GM19468 (cell line): Measurements from ENCODE around the gene NPIPB8.
"Not testable (repeated sequence)": the region's sequence is repeated elsewhere in the genome, so short reads cannot be mapped to it uniquely, and the experiment has no call there.

Source experiments
- ATAC-seq: cut with Tn5 transposase; IDR thresholded peaks from one replicate; pipeline ENCODE4 v1.9.1; 2021; ENCODE audit warnings: mild to moderate bottlenecking, moderate library complexity, moderate number of reproducible peaks; ENCODE audit not compliant: unreplicated experiment; ENCODE audit errors: extremely low read depth

The NPIPB8 gene

GRCh38 chr16:28637765-28638164, at the start of gene NPIPB8:
TSS of gene NPIPB8 (plus strand) at chr16:28638065. CDS start at chr16:28638361, 296 bp downstream.
- not testable (repeated sequence) for ATAC-seq

- no peak for ATAC-seq
Observed at GRCh38 chr16:28589069-28589468, 48.8 kb upstream of the NPIPB8 start.

- ATAC-seq, result no peak
Observed at GRCh38 chr16:28589930-28590329, 47.9 kb upstream of the NPIPB8 start.

DNA sequence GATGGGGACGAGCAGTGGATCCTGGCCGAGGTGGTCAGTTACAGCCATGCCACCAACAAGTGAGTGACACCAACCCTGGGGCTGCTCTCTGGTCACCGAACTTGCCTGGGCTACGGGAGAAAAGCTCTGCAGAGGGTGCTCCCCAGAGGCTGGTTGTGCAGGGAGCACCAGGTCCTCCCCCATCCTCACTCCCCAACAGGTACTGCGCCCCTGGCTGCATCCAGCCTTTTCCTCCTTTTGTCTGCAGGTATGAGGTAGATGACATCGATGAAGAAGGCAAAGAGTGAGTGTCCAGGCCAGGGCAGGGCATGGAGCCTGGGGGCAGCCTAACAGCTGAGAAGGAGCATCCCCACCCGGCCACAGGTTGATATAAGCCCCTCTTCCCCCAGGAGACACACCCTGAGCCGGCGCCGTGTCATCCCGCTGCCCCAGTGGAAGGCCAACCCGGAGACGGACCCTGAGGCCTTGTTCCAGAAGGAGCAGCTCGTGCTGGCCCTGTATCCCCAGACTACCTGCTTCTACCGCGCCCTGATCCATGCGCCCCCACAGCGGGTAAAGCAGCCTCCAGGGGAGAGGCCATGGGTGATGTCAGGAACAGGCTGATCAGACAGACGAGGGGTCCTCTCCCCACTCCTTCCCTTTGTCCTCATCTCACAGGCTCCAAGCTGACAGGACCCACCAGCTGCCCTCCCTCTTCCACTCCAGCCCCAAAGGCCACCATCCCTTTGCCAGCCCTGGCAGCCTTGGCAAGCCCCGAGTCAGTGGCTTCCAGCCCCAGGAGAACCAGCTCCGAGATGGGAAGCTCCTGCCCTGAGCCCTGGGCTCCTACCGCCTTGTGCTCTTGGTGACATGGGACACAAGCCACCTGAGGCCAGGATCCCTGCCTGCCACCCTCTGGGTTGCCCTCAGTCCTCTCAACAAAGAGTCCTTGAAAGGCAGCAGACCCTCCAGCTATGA, 47.2 kb upstream of the NPIPB8 start:
- ATAC-seq, result no peak

DNA sequence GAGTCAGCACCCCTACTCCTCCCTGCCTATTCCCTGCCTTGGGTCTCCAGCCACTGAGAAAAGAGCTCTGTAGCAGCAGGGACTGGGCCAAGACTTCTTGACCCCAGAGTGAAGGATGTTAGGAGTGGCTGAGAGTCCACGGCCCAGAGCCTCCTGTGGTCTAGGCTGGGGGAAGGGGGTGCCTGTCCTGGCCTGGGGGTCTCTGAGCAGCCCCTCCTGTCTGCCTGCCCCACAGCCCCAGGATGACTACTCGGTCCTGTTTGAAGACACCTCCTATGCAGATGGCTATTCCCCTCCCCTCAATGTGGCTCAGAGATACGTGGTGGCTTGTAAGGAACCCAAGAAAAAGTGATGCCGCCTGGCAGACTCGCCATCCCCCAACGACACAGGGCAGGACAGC, 46.5 kb upstream of the NPIPB8 start:
- no peak for ATAC-seq

GRCh38 chr16:28592511-28592910, 45.4 kb upstream of the NPIPB8 start:
- ATAC-seq, result no peak

GRCh38 chr16:28592979-28593553, 44.8 kb upstream of the NPIPB8 start:
- no peak for ATAC-seq

- ATAC-seq, result not testable (repeated sequence)
Observed at GRCh38 chr16:28595451-28595850, 42.4 kb upstream of the NPIPB8 start.

GRCh38 chr16:28596115-28596630, 41.7 kb upstream of the NPIPB8 start:
- ATAC-seq, result no peak

DNA sequence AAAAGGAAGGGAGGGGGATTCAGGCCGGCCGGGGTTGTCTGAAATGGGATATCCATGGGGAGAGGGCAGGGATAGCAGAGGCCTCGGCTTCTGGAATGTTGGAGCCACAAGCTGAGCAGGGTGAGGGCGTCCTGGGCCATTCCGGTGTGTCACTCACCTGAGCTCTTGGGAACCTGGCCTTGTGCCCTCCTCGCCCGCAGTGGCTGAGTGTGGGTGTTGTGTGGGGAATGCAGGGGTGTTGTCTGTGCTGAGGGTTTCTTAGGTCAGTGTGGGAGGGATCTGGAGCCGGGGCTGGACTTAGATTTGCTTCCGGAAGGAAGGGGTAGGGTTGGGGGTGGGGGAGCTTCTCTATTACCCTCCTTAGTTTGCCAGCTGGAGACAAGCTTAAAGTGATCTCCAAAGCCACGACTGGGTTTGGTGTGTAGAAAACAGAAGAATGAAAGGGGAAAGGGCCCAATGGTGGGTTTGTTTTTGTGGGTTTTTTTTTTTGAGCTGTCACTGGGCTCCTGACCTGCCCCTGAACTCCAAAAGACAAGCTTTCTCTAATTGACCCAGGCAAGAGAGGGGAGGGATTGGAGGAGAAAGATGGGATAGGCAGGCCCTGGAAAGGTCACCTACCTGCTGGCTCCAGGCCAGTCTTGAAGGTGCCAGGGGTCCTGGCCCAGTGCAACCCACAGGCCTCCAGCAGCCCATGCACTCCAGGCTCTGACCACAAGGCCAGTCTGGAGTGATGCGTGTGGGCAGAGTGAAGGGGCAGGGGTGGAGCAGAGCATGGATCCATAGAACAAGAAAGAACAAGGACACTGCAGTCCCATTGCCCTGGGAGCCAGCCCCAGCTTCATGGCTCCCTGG, 40.8 kb upstream of the NPIPB8 start, which contains the start of gene SULT1A2:
SULT1A2 (minus strand) TSS at position 211 of the 852 bp plus-strand sequence. CDS start 1,120 bp downstream, outside the sequence.
- no peak for ATAC-seq

DNA sequence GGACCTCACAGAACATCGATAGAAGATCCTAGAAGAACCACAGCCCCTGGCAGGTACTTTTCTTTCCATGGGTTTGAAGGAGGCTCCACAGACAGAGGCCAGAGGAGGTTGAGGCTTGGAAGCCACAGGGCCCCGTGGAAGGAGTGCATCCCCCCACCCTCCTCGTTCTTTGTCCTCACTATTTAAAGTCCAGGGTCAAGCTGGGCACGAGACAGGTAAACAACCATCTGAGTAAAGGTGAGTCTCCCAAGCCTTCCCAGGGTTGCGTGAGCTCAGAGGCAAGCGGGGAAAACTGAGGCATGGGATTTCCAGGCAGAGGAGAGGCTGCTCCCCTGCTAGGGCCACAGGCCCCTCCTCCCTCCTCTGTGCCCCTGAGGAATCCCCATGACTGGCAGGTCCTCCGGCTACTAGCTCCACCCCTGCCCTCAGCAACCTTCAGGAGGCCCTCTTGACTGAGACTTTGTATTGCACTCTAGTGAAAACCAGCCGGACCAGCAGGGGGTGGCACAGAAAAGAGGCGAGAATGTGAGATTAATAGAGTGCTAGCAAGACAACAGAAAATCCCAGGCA, 40.1 kb upstream of the NPIPB8 start:
- ATAC-seq, result no peak

DNA sequence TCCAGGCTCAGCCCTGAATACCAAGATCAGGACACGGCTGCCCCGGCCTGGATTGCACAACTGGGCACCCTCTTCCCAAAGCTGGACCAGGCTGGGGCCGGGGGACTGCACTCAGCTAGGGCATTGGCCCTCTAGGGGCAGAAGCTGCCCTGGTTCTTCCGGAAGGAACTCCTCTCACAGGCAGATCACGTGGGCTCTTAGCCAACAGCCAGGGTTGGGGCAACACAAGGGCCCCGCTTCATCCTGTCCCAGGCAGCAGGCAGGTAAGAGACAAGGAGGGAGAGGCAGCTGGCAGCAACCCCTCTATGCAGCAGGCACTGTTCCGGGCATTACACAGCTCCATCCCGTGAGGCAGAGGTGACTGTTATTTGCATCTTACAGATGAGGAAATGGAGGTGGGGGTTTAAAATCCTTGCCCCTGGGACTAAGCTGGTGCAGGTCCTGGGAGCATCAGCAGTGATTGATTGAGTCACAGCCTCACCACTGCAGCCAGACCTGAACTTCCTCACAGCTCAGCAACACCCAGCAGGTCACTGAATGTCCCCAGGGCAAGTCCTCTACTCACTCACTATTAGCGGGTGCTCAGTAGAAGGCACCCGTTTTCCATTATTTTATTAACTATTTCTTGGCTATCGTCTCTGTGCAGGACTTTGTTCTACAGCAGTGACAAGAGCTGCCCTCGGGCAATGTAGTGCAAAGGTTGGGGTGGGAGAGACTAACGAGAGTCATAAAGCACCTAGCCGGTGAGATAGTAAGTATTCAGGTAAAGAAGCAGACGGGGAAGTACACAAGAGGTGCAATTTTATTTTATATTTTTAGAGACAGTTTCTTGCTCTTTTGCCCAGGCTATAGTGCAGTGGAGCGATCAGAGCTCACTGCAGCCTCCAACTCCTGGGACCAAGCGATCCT, 38.2 kb upstream of the NPIPB8 start:
- not testable (repeated sequence) for ATAC-seq

GRCh38 chr16:28600965-28601364, 36.9 kb upstream of the NPIPB8 start:
- not testable (repeated sequence) for ATAC-seq

DNA sequence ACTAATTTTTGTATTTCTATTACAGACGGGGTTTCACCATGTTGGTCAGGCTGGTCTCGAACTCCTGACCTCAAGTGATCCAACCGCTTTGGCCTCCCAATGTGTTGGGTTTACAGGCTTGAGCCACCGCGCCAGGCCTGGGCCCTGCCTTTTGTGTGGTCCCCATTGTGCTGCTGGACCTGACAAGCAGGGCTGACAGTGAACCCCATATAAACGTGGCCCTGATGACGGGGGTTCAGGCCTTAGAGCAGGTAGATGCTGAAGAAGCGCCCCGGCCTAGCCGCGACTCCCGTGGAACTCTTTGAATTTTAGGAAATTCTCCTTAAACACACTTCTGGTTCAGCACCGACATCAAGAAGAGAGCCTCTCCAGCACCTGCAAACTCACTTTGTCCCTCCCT, 36.3 kb upstream of the NPIPB8 start:
- not testable (repeated sequence) for ATAC-seq

DNA sequence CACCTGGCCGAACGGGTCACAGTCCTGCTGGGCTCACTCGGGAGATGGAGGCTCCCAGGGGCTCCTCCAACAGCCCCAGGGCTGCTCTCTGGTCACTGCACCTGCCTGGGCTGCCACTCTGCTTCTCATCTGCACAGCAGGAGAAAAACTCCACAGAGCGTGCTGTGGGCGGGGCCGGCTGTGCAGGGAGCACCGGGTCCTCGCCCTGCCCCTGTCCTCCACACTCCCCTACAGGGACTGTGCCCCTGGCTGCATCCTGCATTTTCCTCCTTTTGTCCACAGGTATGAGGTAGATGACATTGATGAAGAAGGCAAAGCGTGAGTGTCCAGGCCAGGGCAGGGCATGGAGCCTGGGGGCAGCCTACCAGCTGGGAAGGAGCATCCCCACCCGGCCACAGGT, 35.8 kb upstream of the NPIPB8 start:
- not testable (repeated sequence) for ATAC-seq

GRCh38 chr16:28602529-28602928, 35.3 kb upstream of the NPIPB8 start:
- ATAC-seq, result no peak

GRCh38 chr16:28603381-28604185, 34.3 kb upstream of the NPIPB8 start:
- ATAC-seq, result no peak

GRCh38 chr16:28604186-28604565, 33.7 kb upstream of the NPIPB8 start:
- no peak for ATAC-seq
